Globus pallidus (tissue), 1 donor: ENCODE results near the gene AP1S3.

Source experiments
- DNase-seq: peaks from one replicate; pipeline ENCODE4 v3.0.0-alpha.2; 2015; ENCODE audit warnings: low spot score

The AP1S3 gene

DNA sequence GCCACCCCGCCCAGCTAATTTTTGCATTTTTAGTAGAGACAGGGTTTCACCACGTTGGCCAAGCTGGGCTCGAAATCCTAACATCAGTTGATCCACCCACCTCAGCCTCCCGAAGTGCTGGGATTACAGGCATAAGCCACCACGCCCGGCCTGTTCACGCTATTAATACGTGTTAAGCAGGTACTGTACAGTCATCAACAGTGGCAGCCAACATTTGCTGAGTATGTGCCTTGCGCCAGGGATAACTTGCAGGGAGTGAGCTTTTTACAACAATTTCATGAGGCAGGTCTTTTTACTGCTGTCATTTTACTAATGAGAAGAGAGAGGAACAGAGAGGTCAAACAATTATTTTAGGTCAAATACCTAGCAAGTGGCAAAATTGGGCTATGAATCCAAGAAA, 115.2 kb downstream of the AP1S3 start:
- no peak for DNase-seq

DNA sequence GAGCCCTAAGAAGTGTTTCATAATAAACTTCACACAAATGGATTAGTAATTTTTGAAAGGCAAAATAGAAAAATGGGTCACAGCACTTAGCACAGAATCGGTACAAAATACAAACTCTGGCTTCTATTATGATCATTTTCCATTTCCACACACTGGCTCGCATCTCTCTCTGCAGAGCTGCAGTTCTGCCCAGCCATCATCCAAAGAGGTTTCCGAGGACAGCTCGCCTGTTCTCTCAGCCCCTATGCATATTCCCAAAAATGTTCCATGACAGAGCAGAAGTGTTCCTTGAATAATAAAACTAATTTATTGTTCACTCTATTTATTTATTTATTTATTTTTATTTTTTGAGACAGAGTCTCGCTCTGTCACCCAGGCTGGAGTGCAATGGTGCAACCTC, 115.6 kb downstream of the AP1S3 start:
- no peak for DNase-seq

DNA sequence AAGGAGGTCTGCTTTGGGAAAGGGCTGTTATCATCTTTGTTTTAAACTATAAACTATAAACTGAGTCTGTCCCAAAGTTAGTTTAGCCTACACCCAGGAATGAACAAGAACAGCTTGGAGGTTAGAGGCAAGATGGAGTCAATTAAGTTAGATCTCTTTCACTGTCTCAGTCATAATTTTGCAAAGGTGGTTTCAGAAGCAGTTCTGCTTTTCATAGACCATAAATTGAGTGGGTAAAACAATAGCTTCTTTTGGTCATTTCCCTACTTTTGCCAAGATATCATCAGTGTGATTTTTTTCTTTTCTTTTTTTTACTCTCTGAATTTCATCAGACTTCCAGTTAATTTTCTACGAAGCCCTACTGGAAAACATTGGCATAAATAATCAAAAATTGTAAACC, 117.0 kb downstream of the AP1S3 start:
- no peak for DNase-seq

DNA sequence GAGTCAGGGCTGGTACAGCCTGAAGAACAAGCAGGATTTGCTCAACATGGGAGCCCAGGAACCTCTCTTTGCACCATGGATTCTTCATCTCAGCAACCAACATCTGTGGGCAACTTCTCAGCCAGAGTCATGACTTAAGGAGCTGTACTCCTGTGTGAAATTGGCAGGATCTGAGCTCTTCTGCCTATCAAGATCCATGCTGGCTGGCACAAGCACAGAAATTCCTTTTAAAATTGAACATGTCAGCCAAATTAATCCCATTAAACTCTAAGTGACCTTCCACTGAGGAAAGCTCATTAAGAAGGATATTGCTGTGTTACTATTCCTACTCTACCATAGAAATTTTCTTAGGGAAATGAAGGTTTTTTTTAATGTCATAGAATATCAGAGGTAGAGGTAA, 124.7 kb downstream of the AP1S3 start:
- no peak for DNase-seq

DNA sequence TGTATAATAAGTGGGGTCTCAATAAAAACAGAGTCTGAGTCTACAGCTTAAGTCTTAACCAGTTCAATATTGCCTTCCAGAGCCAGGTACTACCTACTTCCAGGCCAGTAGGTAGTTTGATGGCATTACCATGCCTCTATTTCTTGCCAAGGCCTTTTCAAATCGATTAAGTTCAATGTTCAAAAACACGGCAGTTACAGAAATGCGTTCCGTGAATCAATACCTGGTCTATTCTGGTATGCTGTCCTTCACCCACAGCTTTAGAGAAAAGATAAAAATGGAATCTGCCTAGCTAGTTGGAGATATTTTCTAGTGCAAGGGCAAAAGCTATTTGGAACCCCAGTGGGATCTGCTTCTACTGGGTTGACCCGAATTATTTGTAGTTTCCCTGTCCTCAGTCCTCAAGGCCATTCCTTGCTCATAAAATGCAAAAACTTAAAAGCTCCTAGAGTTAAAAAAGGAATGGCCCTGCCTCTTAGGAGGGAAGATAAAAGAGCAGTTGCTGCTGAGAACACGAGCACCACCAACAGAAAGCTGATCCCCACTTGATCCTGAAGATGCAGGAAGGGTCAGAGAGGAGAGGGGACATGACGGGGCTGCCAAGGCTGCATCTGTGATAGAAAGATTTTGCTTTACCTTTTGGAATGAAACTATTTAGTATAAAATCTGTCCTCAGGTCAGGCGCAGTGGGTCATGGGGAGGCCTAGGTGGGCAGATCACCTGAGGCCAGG, 125.6 kb downstream of the AP1S3 start:
- no peak for DNase-seq
